RWPE1 (cell line): Measurements from ENCODE around the gene SEZ6.

ENCODE experiments used
- CTCF ChIA-PET: fragments of 350-600 bp; sonication (Branson Sonifier 250); formaldehyde crosslinking; extraction: SDS; loops from one replicate; lab custom pipeline; 2021; lab: Yijun Ruan, JAX
- POLR2A ChIA-PET: fragments of 400-600 bp; formaldehyde crosslinking; extraction: SDS; loops from one replicate; lab custom pipeline; 2020; ENCODE audit warnings: antibody characterized with exemption; ENCODE audit not compliant: low non-redundant PET; lab: Yijun Ruan, JAX
- DNase-seq: peaks from one replicate; pipeline ENCODE4 v3.0.0; 2012; ENCODE audit warnings: low spot score
- H3K27ac ChIP-seq: fragments of 450-650 bp; 2 replicates; pipeline ENCODE4 v1.5.1; 2017
- CTCF ChIP-seq: fragments of 450-650 bp; conservative IDR thresholded peaks from 2 replicates; pipeline ENCODE4 v1.5.1; 2017; ENCODE audit warnings: low read depth, mild to moderate bottlenecking

The SEZ6 gene

GRCh38 chr17:29042679-29043538 lies 37.1 kb upstream of the SEZ6 start, which contains the start of gene PIPOX:
Gene PIPOX (plus strand): TSS chr17:29043141. CDS start chr17:29043226, 85 bp downstream.
- TF ChIP-seq CTCF = no peak
- ChIA-PET POLR2A (no interaction called here), CTCF (interaction anchor here (0.7 kb wide), 1 partner anchor 189 kb away, joined by 3 read pairs; no protein-coding TSS in a partner anchor)
- no peak for DNase-seq
- no peak within 1 kb of the TSS for H3K27ac ChIP-seq

- TF ChIP-seq CTCF = no peak
- H3K27ac ChIP-seq = no peak overlapping the region
- ChIA-PET CTCF (interaction anchor here (0.6 kb wide), 1 partner anchor 177 kb away, joined by 5 read pairs; no protein-coding TSS in a partner anchor), POLR2A (no interaction called here)
- DNase-seq = no peak
Measured at GRCh38 chr17:29042026-29042678, 36.3 kb upstream of the SEZ6 start.

GRCh38 chr17:29041571-29041970 lies 35.7 kb upstream of the SEZ6 start:
- DNase-seq = no peak
- ChIA-PET POLR2A (no interaction called here), CTCF (interaction anchor here (0.6 kb wide), 1 partner anchor 177 kb away, joined by 5 read pairs; no protein-coding TSS in a partner anchor)
- TF ChIP-seq CTCF = no peak
- no peak overlapping the region for H3K27ac ChIP-seq

- CTCF ChIA-PET = interaction anchor here (0.6 kb wide), 1 partner anchor 178 kb away, joined by 5 read pairs; no protein-coding TSS in a partner anchor
- POLR2A ChIA-PET = interaction anchor here (0.6 kb wide), 1 partner anchor 714 kb away, joined by 4 read pairs; no protein-coding TSS in a partner anchor
- no peak for DNase-seq
- H3K27ac ChIP-seq = no peak overlapping the region; the same call in 1 of the 2 replicates
- no peak for TF ChIP-seq CTCF
Measured at GRCh38 chr17:29041091-29041490, 35.3 kb upstream of the SEZ6 start.

GRCh38 chr17:29039764-29040598 lies 34.1 kb upstream of the SEZ6 start:
- ChIA-PET POLR2A (interaction anchor here (0.6 kb wide), 1 partner anchor 715 kb away, joined by 4 read pairs; no protein-coding TSS in a partner anchor), CTCF (no interaction called here)
- peak; percentile 31 for DNase-seq
- peak overlapping the region; percentile 62 for H3K27ac ChIP-seq
- TF ChIP-seq CTCF = no peak
